Mammary epithelial cell (primary cell): ENCODE data around the gene GCGR.

ENCODE experiments used
- CTCF ChIP-seq, 2 donors: IDR thresholded peaks in 1 of 2; conservative IDR thresholded peaks in 1 of 2; 2 replicates each; pipeline ENCODE4 v1.5.1; 2011 to 2012; ENCODE audit warnings: inconsistent platforms in 2 of 2, low read length in 2 of 2, mild to moderate bottlenecking in 2 of 2, control low read depth in 1 of 2, low read depth in 1 of 2; ENCODE audit not compliant: insufficient read depth in 1 of 2; ENCODE audit errors: extremely low read depth in 1 of 2
- EZH2 ChIP-seq: IDR thresholded peaks from 2 replicates; pipeline ENCODE4 v1.6.1; 2012; ENCODE audit warnings: low read length, inconsistent platforms, borderline replicate concordance

GRCh38 chr17:81807210-81807719, 3.3 kb downstream of the GCGR start:
- TF ChIP-seq CTCF (conservative IDR thresholded peaks at IDR 0.05 in 1 of 2, IDR thresholded peaks at IDR 0.05 in 1 of 2; ENCODE audit: extremely low read depth in 1 of 2, insufficient read depth in 1 of 2, low read depth in 1 of 2, low read length in 2 of 2): no peak
- no peak for TF ChIP-seq EZH2
